Measurements from ENCODE around the gene SFTPB.

DNA sequence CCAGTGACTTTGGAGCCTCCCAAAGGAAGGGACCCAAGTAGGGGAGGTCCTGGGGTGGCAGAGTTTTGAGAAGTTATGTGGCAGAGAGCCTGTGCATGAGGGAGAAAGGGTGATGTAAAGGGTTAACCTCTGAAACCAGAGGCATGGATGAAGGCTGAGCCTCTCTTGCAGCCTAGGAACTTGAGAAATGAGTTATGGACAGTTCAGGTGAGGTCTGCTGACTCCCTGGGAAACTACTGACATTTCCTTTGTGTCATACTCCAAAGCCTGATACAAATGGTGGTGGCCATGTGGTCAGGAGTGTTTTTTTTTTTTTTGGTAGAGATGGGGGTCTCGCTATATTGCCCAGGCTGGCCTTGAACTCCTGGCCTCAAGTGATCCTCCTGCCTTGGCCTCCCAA is 13.8 kb upstream of the SFTPB start:
- TF ChIP-seq, protein P1, sequence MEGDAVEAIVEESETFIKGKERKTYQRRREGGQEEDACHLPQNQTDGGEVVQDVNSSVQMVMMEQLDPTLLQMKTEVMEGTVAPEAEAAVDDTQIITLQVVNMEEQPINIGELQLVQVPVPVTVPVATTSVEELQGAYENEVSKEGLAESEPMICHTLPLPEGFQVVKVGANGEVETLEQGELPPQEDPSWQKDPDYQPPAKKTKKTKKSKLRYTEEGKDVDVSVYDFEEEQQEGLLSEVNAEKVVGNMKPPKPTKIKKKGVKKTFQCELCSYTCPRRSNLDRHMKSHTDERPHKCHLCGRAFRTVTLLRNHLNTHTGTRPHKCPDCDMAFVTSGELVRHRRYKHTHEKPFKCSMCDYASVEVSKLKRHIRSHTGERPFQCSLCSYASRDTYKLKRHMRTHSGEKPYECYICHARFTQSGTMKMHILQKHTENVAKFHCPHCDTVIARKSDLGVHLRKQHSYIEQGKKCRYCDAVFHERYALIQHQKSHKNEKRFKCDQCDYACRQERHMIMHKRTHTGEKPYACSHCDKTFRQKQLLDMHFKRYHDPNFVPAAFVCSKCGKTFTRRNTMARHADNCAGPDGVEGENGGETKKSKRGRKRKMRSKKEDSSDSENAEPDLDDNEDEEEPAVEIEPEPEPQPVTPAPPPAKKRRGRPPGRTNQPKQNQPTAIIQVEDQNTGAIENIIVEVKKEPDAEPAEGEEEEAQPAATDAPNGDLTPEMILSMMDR (IDR thresholded peaks at IDR 0.05), result no peak
- no peak for TF ChIP-seq POLR2A (IDR thresholded peaks at IDR 0.05)
